WTC11 (cell line): ENCODE results near the gene HLA-DPB1. TPM values are rescaled to one million over a fixed set of nuclear protein-coding genes. Genes with fewer than 3 reads are reported as not detected.
A peak's percentile ranks its signal among the peaks of the same experiment; 100 is the strongest.

Experiments used
- ATAC-seq: fragments of 200-7000 bp; cut with Tn5 transposase; 2 replicates; pipeline ENCODE4 v1.10.0; 2021; ENCODE audit warnings: mild to moderate bottlenecking, moderate library complexity
- CTCF ChIA-PET: fragments of 300-600 bp; sonication (Branson Sonifier 250); formaldehyde crosslinking; loops from one replicate; lab custom pipeline; 2021; ENCODE audit warnings: antibody characterized with exemption; lab: Charles Lee
- POLR2A ChIA-PET: fragments of 350-600 bp; sonication (Branson Sonifier 250); formaldehyde crosslinking; loops from one replicate; lab custom pipeline; 2021; ENCODE audit warnings: antibody characterized with exemption; lab: Charles Lee
- DNase-seq: peaks from one replicate; pipeline ENCODE4 v3.0.0; 2021; ENCODE audit warnings: low spot score
- H3K27ac Mint-ChIP-seq: 2 replicates; pipeline ENCODE4 v1.8.0; 2021; ENCODE audit warnings: mixed read lengths
- H3K27me3 Mint-ChIP-seq: 2 replicates; pipeline ENCODE4 v1.8.0; 2021; ENCODE audit warnings: low read depth, mild to moderate bottlenecking, moderate library complexity, mixed read lengths
- H3K36me3 Mint-ChIP-seq: 2 replicates; pipeline ENCODE4 v1.8.0; 2021; ENCODE audit warnings: mixed read lengths
- H3K4me1 Mint-ChIP-seq: 2 replicates; pipeline ENCODE4 v1.8.0; 2022; ENCODE audit warnings: mixed read lengths
- H3K4me3 Mint-ChIP-seq: 2 replicates; pipeline ENCODE4 v1.8.0; 2021; ENCODE audit warnings: mild to moderate bottlenecking, moderate library complexity, mixed read lengths
- H3K9me3 Mint-ChIP-seq: 2 replicates; pipeline ENCODE4 v1.8.0; 2021; ENCODE audit warnings: mixed read lengths
- AR ChIP-seq: fragments of 250-450 bp; sonication (Bioruptor Pico); IDR thresholded peaks from 2 replicates; pipeline ENCODE4 v1.9.0; 2021; ENCODE audit warnings: mild to moderate bottlenecking
- ATF1 ChIP-seq: sonication (generic); formaldehyde crosslinking; IDR thresholded peaks from 2 replicates; pipeline ENCODE4 v1.8.1; 2023; ENCODE audit warnings: mild to moderate bottlenecking, moderate library complexity, missing genetic modification reagents
- CTCF ChIP-seq: fragments of 200-600 bp; IDR thresholded peaks from 2 replicates; pipeline ENCODE4 v1.8.0; 2022; ENCODE audit warnings: antibody characterized with exemption
- E2F1 ChIP-seq: sonication (generic); formaldehyde crosslinking; IDR thresholded peaks from 2 replicates; pipeline ENCODE4 v1.8.0; 2022; ENCODE audit warnings: mild to moderate bottlenecking, missing genetic modification reagents
- FOXK1 ChIP-seq: sonication (generic); formaldehyde crosslinking; IDR thresholded peaks from 2 replicates; pipeline ENCODE4 v1.8.0; 2022; ENCODE audit warnings: mild to moderate bottlenecking, moderate library complexity, missing genetic modification reagents
- FOXP1 ChIP-seq: sonication (generic); formaldehyde crosslinking; IDR thresholded peaks from 2 replicates; pipeline ENCODE4 v1.8.0; 2022; ENCODE audit warnings: missing genetic modification reagents, mild to moderate bottlenecking, moderate library complexity, borderline replicate concordance
- NR2C2 ChIP-seq: sonication (generic); formaldehyde crosslinking; IDR thresholded peaks from 2 replicates; pipeline ENCODE4 v1.8.0; 2022; ENCODE audit warnings: mild to moderate bottlenecking, missing genetic modification reagents
- RELA ChIP-seq: sonication (generic); formaldehyde crosslinking; IDR thresholded peaks from 2 replicates; pipeline ENCODE4 v1.8.1; 2022; ENCODE audit warnings: missing genetic modification reagents, mild to moderate bottlenecking, borderline replicate concordance
- SMAD3 ChIP-seq: sonication (generic); formaldehyde crosslinking; IDR thresholded peaks from 2 replicates; pipeline ENCODE4 v1.8.0; 2022; ENCODE audit warnings: missing genetic modification reagents, mild to moderate bottlenecking, borderline replicate concordance
- SOX15 ChIP-seq: fragments of 250-450 bp; sonication (Bioruptor Pico); IDR thresholded peaks from 2 replicates; pipeline ENCODE4 v1.9.0; 2021; ENCODE audit warnings: mild to moderate bottlenecking
- SP1 ChIP-seq: sonication (generic); formaldehyde crosslinking; conservative IDR thresholded peaks from 2 replicates; pipeline ENCODE4 v1.8.1; 2022; ENCODE audit warnings: missing genetic modification reagents
- USF1 ChIP-seq: sonication (generic); formaldehyde crosslinking; IDR thresholded peaks from 2 replicates; pipeline ENCODE4 v1.8.0; 2022; ENCODE audit warnings: mild to moderate bottlenecking, missing genetic modification reagents
- USF2 ChIP-seq: sonication (generic); formaldehyde crosslinking; IDR thresholded peaks from 2 replicates; pipeline ENCODE4 v1.8.1; 2023; ENCODE audit warnings: mild to moderate bottlenecking, missing genetic modification reagents, moderate library complexity
- ZBTB43 ChIP-seq: sonication (generic); formaldehyde crosslinking; IDR thresholded peaks from 2 replicates; pipeline ENCODE4 v1.8.1; 2023; ENCODE audit warnings: mild to moderate bottlenecking, missing genetic modification reagents
- ZNF219 ChIP-seq: sonication (generic); formaldehyde crosslinking; IDR thresholded peaks from 2 replicates; pipeline ENCODE4 v1.8.0; 2023; ENCODE audit warnings: missing genetic modification reagents, mild to moderate bottlenecking, borderline replicate concordance
- ZNF317 ChIP-seq: sonication (generic); formaldehyde crosslinking; IDR thresholded peaks from 2 replicates; pipeline ENCODE4 v1.8.1; 2023; ENCODE audit warnings: low read depth, mild to moderate bottlenecking, moderate library complexity, missing genetic modification reagents, borderline replicate concordance
- ZNF416 ChIP-seq: fragments of 250-450 bp; sonication (Bioruptor Pico); IDR thresholded peaks from 2 replicates; pipeline ENCODE4 v1.9.0; 2021; ENCODE audit warnings: mild to moderate bottlenecking, inconsistent platforms
- ZNF671 ChIP-seq: fragments of 250-450 bp; sonication (Bioruptor Pico); IDR thresholded peaks from 2 replicates; pipeline ENCODE4 v1.8.0; 2021; ENCODE audit warnings: mild to moderate bottlenecking
- total RNA-seq: library from RNA; stranded (reverse); gene quantifications from 3 replicates; pipeline ENCODE4 v1.2.3, GENCODE V29; 2021

The HLA-DPB1 gene
- total RNA-seq, 1 experiment from 2014 or later: 18.0 TPM

- no peak for TF ChIP-seq AR (CRISPR knock-in tag)
- no peak for TF ChIP-seq ATF1 (CRISPR knock-in tag)
Observed at GRCh38 chr6:33088931-33089620, 13.3 kb downstream of the HLA-DPB1 start (continued).

GRCh38 chr6:33091957-33092356 lies 16.2 kb downstream of the HLA-DPB1 start:
- no peak overlapping the region for H3K4me3 Mint-ChIP-seq
- no peaks in the 10 kb centered on the region for H3K9me3 Mint-ChIP-seq
- 0 out of 2 replicates have a peak, but pooled peaks cover 2% of the 10 kb centered on the region for H3K36me3 Mint-ChIP-seq
- peak; percentile 100 for ATAC-seq
- ChIA-PET CTCF (no interaction called here), POLR2A (no interaction called here)
- peak; percentile 50; the same call in 1 of the 2 replicates for TF ChIP-seq USF2
- no peak for TF ChIP-seq ZNF416 (CRISPR knock-in tag)
- TF ChIP-seq SMAD3 (CRISPR knock-in tag): no peak
- TF ChIP-seq E2F1 (CRISPR knock-in tag): no peak
- TF ChIP-seq ZNF671 (CRISPR knock-in tag): no peak
- 0 out of 2 replicates have a peak, but pooled peaks have one; percentile 29 for TF ChIP-seq FOXP1 (CRISPR knock-in tag)
- TF ChIP-seq CTCF: peak; percentile 72
- peak; percentile 62 for TF ChIP-seq SP1 (CRISPR knock-in tag)
- DNase-seq: peak; percentile 89
- peaks cover 3% of the 10 kb centered on the region for H3K27me3 Mint-ChIP-seq
- no peak overlapping the region for H3K27ac Mint-ChIP-seq
- peaks cover 2% of the 10 kb centered on the region; the same call in 1 of the 2 replicates for H3K4me1 Mint-ChIP-seq

GRCh38 chr6:33092385-33092784 lies 16.6 kb downstream of the HLA-DPB1 start:
- DNase-seq (no peak), ATAC-seq (no peak)
- H3K4me3 Mint-ChIP-seq: no peak overlapping the region
- H3K9me3 Mint-ChIP-seq: peaks cover 3% of the 10 kb centered on the region
- H3K36me3 Mint-ChIP-seq: 0 out of 2 replicates have a peak, but pooled peaks cover 2% of the 10 kb centered on the region
- H3K27me3 Mint-ChIP-seq: peaks cover 7% of the 10 kb centered on the region
- H3K27ac Mint-ChIP-seq: no peak overlapping the region
- CTCF ChIA-PET: no interaction called here
- no peak for TF ChIP-seq ZNF219
- TF ChIP-seq ATF1 (CRISPR knock-in tag): no peak
- no peak for TF ChIP-seq ZNF317 (CRISPR knock-in tag)
- TF ChIP-seq USF1 (CRISPR knock-in tag): no peak
- no peak for TF ChIP-seq ZBTB43
- no peak for TF ChIP-seq RELA (CRISPR knock-in tag)
- no peak for TF ChIP-seq SOX15 (CRISPR knock-in tag)
- no peak for TF ChIP-seq FOXK1 (CRISPR knock-in tag)
- TF ChIP-seq FOXP1 (CRISPR knock-in tag): no peak
- no peak for TF ChIP-seq E2F1 (CRISPR knock-in tag)
- TF ChIP-seq NR2C2 (CRISPR knock-in tag): no peak
- POLR2A ChIA-PET: no interaction called here
- H3K4me1 Mint-ChIP-seq: peaks cover 2% of the 10 kb centered on the region; the same call in 1 of the 2 replicates
